HEK293 (cell line): ENCODE data around the gene PGAP6.

Experiments used
- CTCF ChIA-PET: fragments of 350-600 bp; formaldehyde crosslinking; extraction: SDS; loops from one replicate; lab custom pipeline; 2021; ENCODE audit warnings: antibody characterized with exemption; lab: Yijun Ruan, JAX
- POLR2A ChIA-PET: fragments of 300-600 bp; formaldehyde crosslinking; extraction: SDS; loops from one replicate; lab custom pipeline; 2020; ENCODE audit warnings: antibody characterized with exemption, inconsistent platforms; lab: Yijun Ruan, JAX
- H3K27ac ChIP-seq: fragments of 200-500 bp; sonication (Bioruptor generic); 2 replicates; pipeline ENCODE4 v1.5.1; 2014; ENCODE audit warnings: low read depth, low read length, control low read depth, inconsistent platforms; ENCODE audit errors: extremely low read depth
- H3K36me3 ChIP-seq, 2 experiments: fragments of 200-500 bp in 1 of 2; sonication (Bioruptor generic) in 1 of 2; 1 replicate in 1 of 2; 2 replicates in 1 of 2; pipeline ENCODE4 v1.5.1; 2014 to 2017; ENCODE audit warnings: inconsistent platforms in 2 of 2, low read length in 2 of 2; ENCODE audit not compliant: control insufficient read depth in 2 of 2, insufficient read depth in 1 of 2
- H3K4me1 ChIP-seq: fragments of 200-500 bp; sonication (Bioruptor generic); 2 replicates; pipeline ENCODE4 v1.5.1; 2014; ENCODE audit warnings: mild to moderate bottlenecking, low read length, inconsistent platforms; ENCODE audit not compliant: control insufficient read depth, insufficient read depth
- H3K4me3 ChIP-seq: 2 replicates; pipeline ENCODE4 v1.5.1; 2011; ENCODE audit warnings: low read depth, mild to moderate bottlenecking, control low read depth, low read length, moderate library complexity
- H3K9me3 ChIP-seq: fragments of 200-500 bp; sonication (Bioruptor generic); 2 replicates; pipeline ENCODE4 v1.5.1; 2014; ENCODE audit warnings: low read depth, low read length, inconsistent platforms; ENCODE audit not compliant: control insufficient read depth, insufficient read depth
- GLIS1 ChIP-seq: fragments of 450-650 bp; formaldehyde crosslinking; IDR thresholded peaks from 2 replicates; pipeline ENCODE4 v1.5.1; 2016; ENCODE audit warnings: missing biosample characterization, missing genetic modification characterization
- HIC1 ChIP-seq: fragments of 450-650 bp; formaldehyde crosslinking; IDR thresholded peaks from 2 replicates; pipeline ENCODE4 v1.5.1; 2016; ENCODE audit warnings: missing biosample characterization, missing genetic modification characterization
- KLF8 ChIP-seq: fragments of 450-650 bp; formaldehyde crosslinking; IDR thresholded peaks from 2 replicates; pipeline ENCODE4 v1.5.1; 2016; ENCODE audit warnings: missing biosample characterization, missing genetic modification characterization
- KLF9 ChIP-seq: fragments of 450-650 bp; formaldehyde crosslinking; IDR thresholded peaks from 2 replicates; pipeline ENCODE4 v1.5.1; 2016; ENCODE audit warnings: missing biosample characterization, missing genetic modification characterization, low read depth
- PATZ1 ChIP-seq: fragments of 450-650 bp; formaldehyde crosslinking; IDR thresholded peaks from 2 replicates; pipeline ENCODE4 v1.5.1; 2016; ENCODE audit warnings: missing biosample characterization, missing genetic modification characterization
- PRDM4 ChIP-seq: fragments of 450-650 bp; formaldehyde crosslinking; IDR thresholded peaks from 2 replicates; pipeline ENCODE4 v1.5.1; 2017; ENCODE audit warnings: missing biosample characterization, missing genetic modification characterization
- SP2 ChIP-seq: fragments of 450-650 bp; formaldehyde crosslinking; IDR thresholded peaks from 2 replicates; pipeline ENCODE4 v1.5.1; 2016; ENCODE audit warnings: missing biosample characterization, missing genetic modification characterization
- ZBTB1 ChIP-seq: fragments of 450-650 bp; formaldehyde crosslinking; IDR thresholded peaks from 2 replicates; pipeline ENCODE4 v1.5.1; 2016; ENCODE audit warnings: missing biosample characterization, missing genetic modification characterization
- ZBTB10 ChIP-seq: fragments of 450-650 bp; formaldehyde crosslinking; IDR thresholded peaks from 2 replicates; pipeline ENCODE4 v1.5.1; 2016; ENCODE audit warnings: missing biosample characterization, missing genetic modification characterization
- ZBTB20 ChIP-seq: fragments of 450-650 bp; formaldehyde crosslinking; IDR thresholded peaks from 2 replicates; pipeline ENCODE4 v1.5.1; 2016; ENCODE audit warnings: missing biosample characterization, missing genetic modification characterization
- ZBTB26 ChIP-seq: fragments of 450-650 bp; formaldehyde crosslinking; optimal IDR thresholded peaks from 2 replicates; pipeline ENCODE3; 2016; ENCODE audit warnings: missing biosample characterization, mild to moderate bottlenecking, missing genetic modification characterization
- ZFHX2 ChIP-seq: fragments of 450-650 bp; formaldehyde crosslinking; conservative IDR thresholded peaks from 2 replicates; pipeline ENCODE4 v1.5.1; 2016; ENCODE audit warnings: missing biosample characterization, missing genetic modification characterization
- ZNF184 ChIP-seq: fragments of 450-650 bp; IDR thresholded peaks from 2 replicates; pipeline ENCODE4 v1.5.1; 2018; ENCODE audit warnings: missing biosample characterization, mild to moderate bottlenecking, missing genetic modification characterization
- ZNF239 ChIP-seq: fragments of 450-650 bp; formaldehyde crosslinking; IDR thresholded peaks from 2 replicates; pipeline ENCODE4 v1.5.1; 2016; ENCODE audit warnings: missing biosample characterization, missing genetic modification characterization
- ZNF341 ChIP-seq: fragments of 450-650 bp; formaldehyde crosslinking; IDR thresholded peaks from 2 replicates; pipeline ENCODE4; 2016; ENCODE audit warnings: low read depth, missing biosample characterization, missing genetic modification characterization
- ZNF600 ChIP-seq: fragments of 450-650 bp; formaldehyde crosslinking; IDR thresholded peaks from 2 replicates; pipeline ENCODE4 v1.5.1; 2016; ENCODE audit warnings: missing biosample characterization, missing genetic modification characterization
- ZNF830 ChIP-seq: fragments of 450-650 bp; IDR thresholded peaks from 2 replicates; pipeline ENCODE4 v1.5.0; 2018; ENCODE audit warnings: missing biosample characterization, missing genetic modification characterization, low read depth, mild to moderate bottlenecking, moderate library complexity
- ZSCAN30 ChIP-seq: fragments of 450-650 bp; IDR thresholded peaks from 2 replicates; pipeline ENCODE4 v1.5.1; 2018; ENCODE audit warnings: missing biosample characterization, mild to moderate bottlenecking, missing genetic modification characterization, moderate library complexity

The PGAP6 gene

GRCh38 chr16:352547-353403, 29.0 kb downstream of the PGAP6 start, which contains the start of gene AXIN1 (continued):
- no peak for TF ChIP-seq PRDM4 (tag by site-specific recombination)
- TF ChIP-seq ZNF830 (tag by site-specific recombination), result no peak

- TF ChIP-seq ZSCAN30 (tag by site-specific recombination), result peak; percentile 68; the same call in 1 of the 2 replicates
- TF ChIP-seq ZNF341 (tag by site-specific recombination), result peak; percentile 59
- TF ChIP-seq GLIS1 (tag by site-specific recombination), result 0 out of 2 replicates have a peak, but pooled peaks have one; percentile 5
- TF ChIP-seq PATZ1 (tag by site-specific recombination), result 0 out of 2 replicates have a peak, but pooled peaks have one; percentile 34
- peak; percentile 75 for TF ChIP-seq ZBTB20 (tag by site-specific recombination)
- TF ChIP-seq KLF9 (tag by site-specific recombination), result 0 out of 2 replicates have a peak, but pooled peaks have one; percentile 33
- TF ChIP-seq ZNF600 (tag by site-specific recombination), result 0 out of 2 replicates have a peak, but pooled peaks have one; percentile 24
- TF ChIP-seq SP2 (tag by site-specific recombination), result peak; percentile 11; the same call in 1 of the 2 replicates
- TF ChIP-seq ZNF239 (tag by site-specific recombination), result no peak
- no peak for TF ChIP-seq ZNF830 (tag by site-specific recombination)
- TF ChIP-seq KLF8 (tag by site-specific recombination), result 0 out of 2 replicates have a peak, but pooled peaks have one; percentile 41
- TF ChIP-seq ZBTB1 (tag by site-specific recombination), result no peak
- TF ChIP-seq ZNF184 (tag by site-specific recombination), result no peak
- TF ChIP-seq HIC1 (tag by site-specific recombination), result no peak
- no peak for TF ChIP-seq ZFHX2
- no peak for TF ChIP-seq ZBTB10 (tag by site-specific recombination)
- peak; percentile 65 for TF ChIP-seq ZBTB26 (tag by site-specific recombination)
- Histone ChIP-seq H3K36me3 (peaks cover 0 to 20% of the 10 kb centered on the region in 2 experiments; a peak in 2 of 3 replicates), H3K9me3 (no peaks in the 10 kb centered on the region), H3K4me3 (peak overlapping the region; percentile 51), H3K4me1 (peaks cover 2% of the 10 kb centered on the region; the same call in 1 of the 2 replicates), H3K27ac (peak overlapping the region; percentile 72; the same call in 1 of the 2 replicates)
- CTCF ChIA-PET, result interaction anchor here (0.5 to 1.8 kb wide), 8 partner anchors 10 to 287 kb away, joined by 3 to 5 read pairs (median 3); partner anchors contain the start of gene FAM234A
- POLR2A ChIA-PET, result interaction anchor here (0.6 to 2.0 kb wide), 21 partner anchors 9 to 338 kb away, joined by 3 to 31 read pairs (median 5); partner anchors contain the start of gene LUC7L
Observed at GRCh38 chr16:351804-352520, 29.8 kb downstream of the PGAP6 start.
